Neuron (in vitro differentiated cells): ENCODE measurements around the gene HPX.

Experiments
- H2AFZ ChIP-seq: one replicate; pipeline ENCODE4 v1.6.1; 2013; ENCODE audit warnings: low read depth, mild to moderate bottlenecking, inconsistent platforms, low read length, moderate library complexity
- H3K27me3 ChIP-seq: one replicate; pipeline ENCODE4 v1.6.1; 2013; ENCODE audit warnings: low read length; ENCODE audit not compliant: insufficient read depth
- H3K36me3 ChIP-seq: one replicate; pipeline ENCODE4 v1.6.1; 2013; ENCODE audit warnings: low read length; ENCODE audit not compliant: insufficient read depth
- H3K4me1 ChIP-seq: one replicate; pipeline ENCODE4 v1.6.1; 2013; ENCODE audit warnings: low read length; ENCODE audit not compliant: insufficient read depth
- H3K4me3 ChIP-seq: 2 replicates; pipeline ENCODE4 v1.5.1; 2013; ENCODE audit warnings: mild to moderate bottlenecking, low read length, moderate library complexity
- H3K9me3 ChIP-seq: one replicate; pipeline ENCODE4 v1.6.1; 2013; ENCODE audit warnings: low read length

The HPX gene

DNA sequence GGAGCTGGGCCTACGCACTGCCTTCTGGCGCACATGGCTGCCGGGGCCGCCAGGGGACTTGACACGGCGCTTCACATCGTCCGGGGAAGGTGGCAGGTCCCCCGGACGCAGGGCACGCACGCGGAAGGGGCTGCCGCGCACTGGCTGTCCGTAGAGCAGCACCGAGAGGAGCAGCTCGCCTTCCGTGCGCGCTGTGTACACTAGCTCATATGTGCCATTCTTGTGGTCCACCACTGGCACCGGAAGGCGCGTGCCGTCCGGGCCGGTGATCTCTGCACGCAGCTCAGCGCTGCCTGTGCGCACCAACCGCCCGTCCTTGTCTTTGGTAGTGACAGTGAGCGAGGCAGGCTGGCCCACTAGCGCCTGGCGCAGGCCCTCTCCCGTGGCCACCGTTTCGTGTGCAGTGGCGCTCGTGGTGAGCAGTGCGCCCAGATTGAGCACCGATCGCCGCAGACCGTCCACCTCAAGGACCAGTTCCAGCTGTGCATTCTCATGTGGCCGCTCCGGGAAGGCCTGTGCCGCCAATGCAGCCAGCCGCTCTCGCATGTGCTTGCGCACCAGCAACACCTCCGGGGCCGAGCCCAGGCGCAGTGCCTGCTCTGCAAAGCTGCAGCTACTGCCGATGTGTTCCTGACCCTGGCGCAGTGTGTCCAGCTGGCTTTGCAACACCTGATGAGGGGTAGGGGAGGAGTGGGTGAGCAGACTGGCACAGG lies 15.7 kb upstream of the HPX start:
- Histone ChIP-seq H3K36me3 (peaks cover 59% of the 10 kb centered on the region), H3K4me3 (no peak overlapping the region), H2AFZ (no peak overlapping the region), H3K9me3 (no peaks in the 10 kb centered on the region), H3K4me1 (no peaks in the 10 kb centered on the region), H3K27me3 (no peaks in the 10 kb centered on the region)

DNA sequence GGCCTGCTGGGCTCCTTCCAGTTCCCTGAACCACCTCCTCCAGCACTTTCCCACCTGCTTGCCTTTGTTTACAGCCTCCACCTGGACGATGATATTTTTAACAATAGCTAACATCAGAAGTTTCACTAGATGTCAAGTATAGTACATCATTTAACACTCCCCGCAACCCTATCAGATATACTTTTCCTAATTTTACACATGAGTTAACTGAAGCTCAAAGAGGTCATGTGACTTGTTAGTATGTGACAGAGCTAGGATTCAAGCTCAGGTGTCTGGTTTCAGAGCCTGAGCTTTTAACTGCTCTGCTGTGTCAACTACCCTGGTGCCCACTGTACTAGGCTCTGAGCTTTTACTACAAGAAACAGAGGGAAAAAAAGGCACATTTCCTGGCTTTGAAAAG lies 14.3 kb upstream of the HPX start:
- H3K27me3 ChIP-seq = no peaks in the 10 kb centered on the region
- no peak overlapping the region for H2AFZ ChIP-seq
- no peak overlapping the region for H3K4me3 ChIP-seq
- H3K4me1 ChIP-seq = no peaks in the 10 kb centered on the region
- H3K9me3 ChIP-seq = no peaks in the 10 kb centered on the region
- H3K36me3 ChIP-seq = peaks cover 69% of the 10 kb centered on the region

GRCh38 chr11:6453152-6453551 lies 12.4 kb upstream of the HPX start:
- peaks cover 74% of the 10 kb centered on the region for H3K36me3 ChIP-seq

GRCh38 chr11:6452219-6452618 lies 11.4 kb upstream of the HPX start:
- no peaks in the 10 kb centered on the region for H3K27me3 ChIP-seq
- H3K9me3 ChIP-seq = no peaks in the 10 kb centered on the region
- no peaks in the 10 kb centered on the region for H3K4me1 ChIP-seq
- peaks cover 77% of the 10 kb centered on the region for H3K36me3 ChIP-seq
- no peak overlapping the region for H3K4me3 ChIP-seq
- H2AFZ ChIP-seq = no peak overlapping the region

More at GRCh38 chr11:6453152-6453551, 12.4 kb upstream of the HPX start:
- Histone ChIP-seq H2AFZ (no peak overlapping the region), H3K4me1 (no peaks in the 10 kb centered on the region), H3K27me3 (no peaks in the 10 kb centered on the region), H3K4me3 (no peak overlapping the region), H3K9me3 (no peaks in the 10 kb centered on the region)

GRCh38 chr11:6448574-6448973 lies 7.8 kb upstream of the HPX start:
- H3K36me3 ChIP-seq = peaks cover 45% of the 10 kb centered on the region
- no peaks in the 10 kb centered on the region for H3K9me3 ChIP-seq
- no peak overlapping the region for H2AFZ ChIP-seq
- no peak overlapping the region for H3K4me3 ChIP-seq
- H3K27me3 ChIP-seq = no peaks in the 10 kb centered on the region
- H3K4me1 ChIP-seq = no peaks in the 10 kb centered on the region

DNA sequence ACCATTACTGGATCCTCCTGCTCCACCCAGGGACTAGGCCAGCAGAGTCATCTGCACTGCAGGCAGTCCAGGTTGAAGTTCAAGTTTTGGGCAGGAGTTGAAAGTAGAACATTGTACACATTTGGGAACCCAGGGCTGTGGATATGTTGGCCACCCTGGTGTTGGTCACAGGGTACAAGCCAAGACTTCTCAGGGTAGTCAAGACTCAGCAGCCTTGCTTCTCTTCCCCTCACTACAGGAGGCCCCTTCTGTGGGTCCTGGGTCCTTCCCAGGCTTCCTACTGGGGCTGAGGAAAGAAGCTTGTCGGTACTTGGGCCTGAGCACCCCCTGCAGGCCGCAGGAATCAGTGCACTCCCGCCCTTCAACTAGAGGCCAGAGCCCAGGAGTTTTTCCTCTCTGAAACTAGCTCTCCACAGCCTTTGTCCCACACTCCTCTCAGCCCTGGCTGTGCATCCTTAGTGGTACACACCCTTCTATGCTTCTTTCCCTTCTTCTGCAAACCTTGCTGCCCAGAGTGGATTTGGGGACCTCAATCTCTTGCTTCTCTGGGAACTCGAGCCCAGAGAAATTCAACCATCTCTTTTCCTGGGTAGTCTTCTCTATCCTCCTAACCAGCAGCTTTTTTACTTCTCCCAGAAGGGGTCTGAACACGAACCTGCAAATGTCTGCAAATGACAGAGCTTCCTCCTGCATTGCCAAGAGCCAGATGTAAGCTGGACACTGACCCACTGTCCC lies 2.6 kb upstream of the HPX start:
- no peak overlapping the region for H2AFZ ChIP-seq
- H3K27me3 ChIP-seq = no peaks in the 10 kb centered on the region
- H3K9me3 ChIP-seq = no peaks in the 10 kb centered on the region
- H3K36me3 ChIP-seq = peaks cover 6% of the 10 kb centered on the region
- no peaks in the 10 kb centered on the region for H3K4me1 ChIP-seq
- no peak overlapping the region for H3K4me3 ChIP-seq

DNA sequence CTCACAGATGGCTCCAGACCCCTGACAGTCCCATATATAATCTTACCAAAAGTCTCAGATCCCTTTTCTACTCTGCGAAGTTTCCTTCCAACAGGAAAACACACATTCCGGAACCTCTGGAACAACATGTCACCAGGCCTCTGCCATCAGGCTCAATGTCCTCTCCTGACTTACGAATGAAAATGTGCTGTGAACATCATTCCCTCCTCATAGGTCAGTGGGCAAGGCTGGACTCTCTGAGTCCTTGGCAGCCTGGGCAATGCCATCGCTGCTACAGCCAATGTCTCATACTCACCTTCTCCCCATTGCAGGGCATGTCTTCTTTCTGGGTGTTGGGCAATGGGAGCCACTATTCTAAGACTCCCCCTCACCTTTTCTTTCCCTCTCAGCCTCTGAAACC lies 1.7 kb upstream of the HPX start:
- Histone ChIP-seq H3K4me3 (no peak overlapping the region), H3K9me3 (no peaks in the 10 kb centered on the region), H2AFZ (no peak overlapping the region), H3K27me3 (no peaks in the 10 kb centered on the region), H3K4me1 (peaks cover 2% of the 10 kb centered on the region), H3K36me3 (peaks cover under 1% of the 10 kb centered on the region)

GRCh38 chr11:6438979-6439571 lies 1.7 kb downstream of the HPX start:
- Histone ChIP-seq H3K9me3 (no peaks in the 10 kb centered on the region), H3K27me3 (no peaks in the 10 kb centered on the region), H3K36me3 (no peaks in the 10 kb centered on the region), H2AFZ (no peak overlapping the region), H3K4me1 (peaks cover 2% of the 10 kb centered on the region), H3K4me3 (no peak overlapping the region)

DNA sequence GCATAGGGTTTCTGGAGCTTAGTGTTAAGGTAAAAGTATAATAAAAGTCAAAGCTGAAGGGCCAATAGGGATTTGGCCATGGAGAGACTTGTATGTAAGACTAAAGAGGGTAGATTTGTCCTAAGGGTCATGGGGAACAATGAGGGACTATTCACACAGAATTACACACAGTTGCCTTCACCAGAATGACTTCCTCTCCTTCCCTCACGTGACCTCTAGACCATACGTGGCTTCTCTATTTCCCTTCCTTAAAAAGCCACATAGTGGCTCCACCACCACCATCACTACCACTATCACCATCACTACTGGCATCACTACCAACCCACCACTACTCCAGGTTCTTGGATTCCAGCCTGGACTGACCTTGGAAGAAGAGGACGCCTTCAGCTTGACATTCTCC lies 2.8 kb downstream of the HPX start:
- Histone ChIP-seq H3K36me3 (no peaks in the 10 kb centered on the region), H3K4me1 (peaks cover 2% of the 10 kb centered on the region), H2AFZ (no peak overlapping the region), H3K4me3 (no peak overlapping the region), H3K27me3 (no peaks in the 10 kb centered on the region), H3K9me3 (no peaks in the 10 kb centered on the region)

- no peaks in the 10 kb centered on the region for H3K27me3 ChIP-seq
- no peaks in the 10 kb centered on the region for H3K9me3 ChIP-seq
- no peaks in the 10 kb centered on the region for H3K36me3 ChIP-seq
- no peak overlapping the region for H3K4me3 ChIP-seq
- H3K4me1 ChIP-seq = peaks cover 2% of the 10 kb centered on the region
- no peak overlapping the region for H2AFZ ChIP-seq
Observed at GRCh38 chr11:6437423-6437822, 3.4 kb downstream of the HPX start.

DNA sequence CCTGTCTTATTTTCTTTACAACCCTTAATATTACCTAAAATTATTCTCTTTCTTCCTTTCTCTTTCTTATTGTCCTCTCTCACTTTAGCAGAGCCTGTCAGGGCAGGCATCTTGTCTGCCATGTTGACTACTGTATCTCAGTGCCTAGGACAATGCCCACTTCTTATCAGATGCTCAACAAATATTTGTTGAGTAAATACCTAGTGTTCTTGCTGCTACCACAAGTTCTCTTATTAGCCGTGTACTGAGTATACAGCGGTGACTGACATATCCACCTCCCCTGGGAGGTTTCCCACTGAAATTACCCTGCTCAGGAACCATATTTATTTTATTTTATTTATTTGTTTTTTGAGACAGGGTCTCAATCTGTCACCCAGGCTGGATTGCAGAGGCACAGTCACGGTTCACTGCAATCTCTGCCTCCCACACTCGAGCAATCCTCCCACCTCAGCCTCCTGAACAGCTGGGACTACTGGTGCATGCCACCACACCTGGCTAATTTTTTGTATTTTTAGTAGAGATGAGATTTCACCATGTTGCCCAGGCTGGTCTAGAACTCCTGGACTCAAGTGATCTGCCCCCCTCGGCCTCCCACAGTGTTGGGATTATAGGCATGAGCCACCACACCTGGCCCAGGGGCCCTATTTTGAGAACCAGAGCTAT lies 6.7 kb downstream of the HPX start:
- Histone ChIP-seq H3K27me3 (no peaks in the 10 kb centered on the region), H3K4me1 (peaks cover 2% of the 10 kb centered on the region), H2AFZ (no peak overlapping the region), H3K9me3 (no peaks in the 10 kb centered on the region), H3K4me3 (no peak overlapping the region), H3K36me3 (no peaks in the 10 kb centered on the region)

DNA sequence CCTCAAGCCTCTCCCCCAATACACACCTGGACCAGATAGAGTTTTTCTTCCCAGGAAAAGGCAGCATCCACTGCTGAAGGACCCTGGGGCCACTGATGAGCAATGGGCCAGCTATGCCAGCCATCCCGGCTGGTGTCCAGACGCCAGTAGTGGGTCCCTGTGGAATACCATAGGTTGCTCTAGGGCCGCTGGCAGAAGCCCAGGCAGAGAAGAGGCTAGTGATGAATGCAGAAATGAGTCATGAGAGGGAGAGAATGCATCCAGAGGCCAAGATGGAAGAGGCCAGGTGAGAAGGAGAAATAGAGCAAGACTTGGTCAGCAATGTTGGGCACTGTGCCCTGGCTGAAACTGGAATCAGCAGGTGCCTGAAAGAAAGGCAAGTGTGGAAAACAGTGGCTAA lies 8.9 kb downstream of the HPX start:
- no peaks in the 10 kb centered on the region for H3K36me3 ChIP-seq
- H3K4me3 ChIP-seq = no peak overlapping the region

DNA sequence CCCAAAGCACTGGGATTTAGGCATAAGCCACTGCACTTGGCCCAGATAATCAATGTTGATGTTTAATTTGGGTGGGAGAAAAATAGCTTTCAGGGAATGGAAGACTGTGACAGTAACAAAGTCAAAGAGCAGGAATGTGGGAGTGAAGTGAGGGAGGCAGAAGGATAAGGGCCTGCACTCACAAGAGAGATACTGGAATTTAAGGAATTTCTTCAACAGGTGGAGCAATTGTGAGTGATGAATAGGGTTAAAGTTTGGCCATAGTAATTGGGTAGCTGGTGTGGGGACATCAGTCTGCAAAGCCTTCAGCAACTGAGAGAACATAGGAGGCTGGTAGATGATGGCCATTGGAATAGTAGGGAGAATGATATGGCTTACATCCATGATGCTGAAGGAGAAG lies 13.3 kb downstream of the HPX start:
- Histone ChIP-seq H3K4me1 (no peaks in the 10 kb centered on the region), H3K36me3 (no peaks in the 10 kb centered on the region), H3K4me3 (no peak overlapping the region), H2AFZ (no peak overlapping the region), H3K9me3 (no peaks in the 10 kb centered on the region), H3K27me3 (no peaks in the 10 kb centered on the region)

More for the DNA sequence above, 8.9 kb downstream of the HPX start:
- Histone ChIP-seq H3K4me1 (no peaks in the 10 kb centered on the region), H3K9me3 (no peaks in the 10 kb centered on the region), H2AFZ (no peak overlapping the region), H3K27me3 (no peaks in the 10 kb centered on the region)
